Stimulated activated memory B cell treated with anti-CD40 and anti-IgM and Interleukin-4, amounts not matched to agents 10 μg/mL and 1 μg/mL and 100 μg/mL, for 72 hours (primary cell): Measurements from ENCODE around the gene TP53I11.

Experiments
- ATAC-seq: fragments of 150-1000 bp; cut with Tn5 transposase; 2 replicates; pipeline ENCODE4 v1.10.0; 2021
- H3K27ac Mint-ChIP-seq: one replicate; pipeline ENCODE4 v1.8.0; 2022; ENCODE audit warnings: mild to moderate bottlenecking, mixed read lengths
- H3K27me3 Mint-ChIP-seq: one replicate; pipeline ENCODE4 v1.8.0; 2022; ENCODE audit warnings: mixed read lengths
- H3K36me3 Mint-ChIP-seq: one replicate; pipeline ENCODE4 v1.8.0; 2022; ENCODE audit warnings: mixed read lengths
- H3K4me1 Mint-ChIP-seq: one replicate; pipeline ENCODE4 v1.8.0; 2022; ENCODE audit warnings: mixed read lengths
- H3K4me3 Mint-ChIP-seq: one replicate; pipeline ENCODE4 v1.8.0; 2022; ENCODE audit warnings: mild to moderate bottlenecking, moderate library complexity, mixed read lengths
- H3K9me3 Mint-ChIP-seq: one replicate; pipeline ENCODE4 v1.8.0; 2022; ENCODE audit warnings: mixed read lengths

Gene TP53I11

DNA sequence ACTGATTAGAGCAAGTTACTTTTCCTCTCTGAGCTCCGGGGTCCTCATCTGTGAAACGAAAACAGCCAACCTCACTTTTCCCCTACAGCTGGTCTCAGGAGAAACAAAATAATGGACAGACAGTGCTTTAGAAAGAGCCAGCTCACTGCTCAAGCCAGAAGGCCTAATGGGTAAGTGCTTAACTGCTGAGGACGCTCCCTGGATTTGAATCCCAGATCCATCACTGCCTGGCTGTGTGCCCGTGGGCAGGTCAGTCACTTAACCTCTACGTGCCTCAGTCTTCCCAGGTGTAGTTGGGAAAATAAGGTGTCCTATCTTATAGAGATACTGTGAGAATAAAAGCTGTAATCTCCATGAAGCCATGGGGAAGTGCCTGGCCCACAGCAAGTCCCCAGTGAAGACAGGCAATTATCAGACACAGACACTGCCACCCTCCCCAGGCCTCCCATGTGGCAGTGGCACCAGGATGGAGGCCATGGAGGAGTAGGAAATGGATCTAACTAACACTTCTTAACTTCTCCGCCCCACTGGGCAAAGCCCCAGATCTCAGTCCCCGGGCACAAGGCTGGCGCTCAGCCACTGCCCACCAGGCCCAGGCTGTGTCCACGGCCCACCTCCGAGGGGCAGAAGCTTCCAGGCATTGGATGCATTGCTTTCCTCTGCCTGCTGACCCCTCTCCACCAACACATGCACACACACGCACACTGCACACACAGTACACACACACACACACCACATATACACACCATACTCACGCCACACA, 9.2 kb downstream of the TP53I11 start:
- peak overlapping the region; percentile 93 for H3K27ac Mint-ChIP-seq
- H3K9me3 Mint-ChIP-seq = no peaks in the 10 kb centered on the region
- peak overlapping the region; percentile 4 for H3K4me3 Mint-ChIP-seq
- H3K27me3 Mint-ChIP-seq = no peaks in the 10 kb centered on the region
- H3K36me3 Mint-ChIP-seq = peaks cover 43% of the 10 kb centered on the region
- ATAC-seq = no peak
- H3K4me1 Mint-ChIP-seq = peaks cover 75% of the 10 kb centered on the region

- Mint-ChIP-seq H3K9me3 (no peaks in the 10 kb centered on the region), H3K4me1 (peaks cover 73% of the 10 kb centered on the region), H3K4me3 (no peak overlapping the region), H3K27ac (peak overlapping the region; percentile 93), H3K36me3 (peaks cover 44% of the 10 kb centered on the region), H3K27me3 (no peaks in the 10 kb centered on the region)
- ATAC-seq = no peak
These were observed 9.8 kb downstream of the TP53I11 start for GRCh38 chr11:44940835-44941234.

GRCh38 chr11:44940404-44940803, 10.3 kb downstream of the TP53I11 start:
- Mint-ChIP-seq H3K27me3 (no peaks in the 10 kb centered on the region), H3K4me3 (no peak overlapping the region)

DNA sequence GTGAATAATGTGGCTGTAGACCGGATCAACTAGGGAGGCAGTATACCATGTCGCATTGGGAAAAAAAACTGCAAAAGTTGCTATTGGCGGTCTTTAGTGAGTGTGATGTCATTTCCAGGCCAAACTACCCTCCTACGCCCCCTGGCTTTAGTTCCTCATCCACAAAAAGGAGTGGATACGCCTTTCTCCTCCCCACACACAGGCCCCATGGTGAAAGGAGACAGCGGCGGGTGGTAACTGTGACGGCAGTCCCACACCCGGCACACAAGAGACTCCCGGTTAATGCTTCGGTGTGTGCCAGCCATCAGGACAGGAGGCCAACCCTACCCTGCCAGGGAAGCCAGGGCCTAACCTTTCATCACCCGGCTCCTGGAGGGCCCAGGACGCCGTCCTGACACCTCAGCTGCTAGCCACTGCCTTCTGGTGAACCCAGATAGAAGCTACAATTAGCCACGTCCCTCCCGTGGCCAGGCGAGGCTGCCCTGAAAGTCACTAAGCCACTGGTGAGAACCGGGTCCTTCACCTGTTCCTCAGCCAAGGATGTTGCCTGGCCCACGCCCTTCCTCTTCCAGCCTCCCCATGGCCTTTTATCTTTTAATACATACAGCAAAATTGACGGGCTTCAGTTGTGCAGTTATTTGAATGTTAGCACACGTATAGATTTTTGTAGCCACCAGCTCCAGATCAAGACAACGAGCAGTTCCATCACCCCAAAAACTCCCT, 10.8 kb downstream of the TP53I11 start:
- Mint-ChIP-seq H3K9me3 (no peaks in the 10 kb centered on the region), H3K36me3 (peaks cover 52% of the 10 kb centered on the region), H3K27me3 (no peaks in the 10 kb centered on the region), H3K27ac (peak overlapping the region; percentile 15), H3K4me3 (no peak overlapping the region), H3K4me1 (peaks cover 63% of the 10 kb centered on the region)
- ATAC-seq = no peak

More at GRCh38 chr11:44940404-44940803, 10.3 kb downstream of the TP53I11 start:
- Mint-ChIP-seq H3K9me3 (no peaks in the 10 kb centered on the region), H3K27ac (peak overlapping the region; percentile 15), H3K4me1 (peaks cover 68% of the 10 kb centered on the region), H3K36me3 (peaks cover 48% of the 10 kb centered on the region)
- ATAC-seq = no peak

GRCh38 chr11:44938066-44938691, 12.5 kb downstream of the TP53I11 start:
- Mint-ChIP-seq H3K4me1 (peaks cover 46% of the 10 kb centered on the region), H3K27me3 (no peaks in the 10 kb centered on the region), H3K9me3 (no peaks in the 10 kb centered on the region), H3K36me3 (peaks cover 60% of the 10 kb centered on the region), H3K27ac (no peak overlapping the region), H3K4me3 (no peak overlapping the region)
- ATAC-seq = no peak

- ATAC-seq = no peak
- Mint-ChIP-seq H3K27me3 (no peaks in the 10 kb centered on the region), H3K4me3 (no peak overlapping the region), H3K27ac (peak overlapping the region; percentile 54), H3K9me3 (no peaks in the 10 kb centered on the region), H3K4me1 (peaks cover 35% of the 10 kb centered on the region), H3K36me3 (peaks cover 62% of the 10 kb centered on the region)
These were observed 13.6 kb downstream of the TP53I11 start for GRCh38 chr11:44936951-44937543.

DNA sequence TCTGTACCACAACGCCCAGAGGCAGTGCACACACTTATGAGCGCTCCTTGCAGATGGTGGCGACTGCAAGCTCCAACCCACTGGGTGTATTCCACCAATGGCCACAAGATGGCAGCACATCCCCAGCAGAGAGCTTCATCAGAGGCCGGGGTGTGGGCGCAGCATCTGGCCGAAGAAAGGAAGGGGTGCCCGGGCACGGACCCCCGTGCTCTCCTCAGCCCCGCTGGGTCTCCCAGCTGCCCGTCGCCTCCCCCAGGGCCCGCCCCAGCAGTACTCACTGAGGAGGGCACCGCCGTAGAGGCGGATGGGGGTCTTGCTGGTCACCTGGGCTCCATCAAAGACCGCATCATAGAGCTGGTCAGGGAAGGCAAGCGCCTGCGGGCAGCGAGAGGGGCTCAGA, 14.2 kb downstream of the TP53I11 start:
- no peaks in the 10 kb centered on the region for H3K9me3 Mint-ChIP-seq
- peaks cover 58% of the 10 kb centered on the region for H3K36me3 Mint-ChIP-seq
- peak overlapping the region; percentile 54 for H3K27ac Mint-ChIP-seq
- H3K4me1 Mint-ChIP-seq = peaks cover 30% of the 10 kb centered on the region
- ATAC-seq = peak; percentile 85
- no peaks in the 10 kb centered on the region for H3K27me3 Mint-ChIP-seq
- no peak overlapping the region for H3K4me3 Mint-ChIP-seq

DNA sequence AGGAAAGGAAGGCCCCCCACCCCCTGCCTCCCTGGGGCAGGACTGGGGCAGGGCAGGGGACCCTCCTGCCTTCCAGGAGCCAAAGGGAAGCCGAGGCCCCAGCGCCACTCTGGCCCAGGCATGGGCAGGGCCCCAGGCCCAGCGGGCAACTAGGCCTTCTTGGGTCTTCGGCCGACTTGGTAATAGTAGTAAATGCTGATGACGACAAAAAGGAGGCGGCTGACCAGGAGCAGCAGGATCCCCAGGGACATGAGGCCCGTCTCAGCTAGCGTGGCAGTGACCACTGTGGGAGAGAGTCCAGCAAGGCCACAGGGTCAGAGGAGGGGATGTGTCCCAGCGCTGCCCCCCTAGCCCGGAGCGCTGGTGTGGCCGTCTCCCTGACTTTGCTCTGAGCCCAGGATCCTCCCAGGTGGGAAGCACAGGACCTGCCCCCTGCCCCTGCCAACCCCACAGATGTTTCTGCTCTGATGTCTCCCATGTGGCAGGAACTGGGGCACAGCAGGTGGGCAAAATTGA, 15.9 kb downstream of the TP53I11 start:
- Mint-ChIP-seq H3K9me3 (no peaks in the 10 kb centered on the region), H3K27ac (no peak overlapping the region), H3K27me3 (no peaks in the 10 kb centered on the region), H3K4me1 (peaks cover 12% of the 10 kb centered on the region), H3K4me3 (no peak overlapping the region), H3K36me3 (peaks cover 43% of the 10 kb centered on the region)
- ATAC-seq = no peak

GRCh38 chr11:44934110-44934509, 16.6 kb downstream of the TP53I11 start:
- Mint-ChIP-seq H3K27ac (no peak overlapping the region), H3K36me3 (peaks cover 43% of the 10 kb centered on the region), H3K4me3 (no peak overlapping the region), H3K9me3 (no peaks in the 10 kb centered on the region), H3K27me3 (no peaks in the 10 kb centered on the region), H3K4me1 (peaks cover 10% of the 10 kb centered on the region)
- ATAC-seq = no peak

DNA sequence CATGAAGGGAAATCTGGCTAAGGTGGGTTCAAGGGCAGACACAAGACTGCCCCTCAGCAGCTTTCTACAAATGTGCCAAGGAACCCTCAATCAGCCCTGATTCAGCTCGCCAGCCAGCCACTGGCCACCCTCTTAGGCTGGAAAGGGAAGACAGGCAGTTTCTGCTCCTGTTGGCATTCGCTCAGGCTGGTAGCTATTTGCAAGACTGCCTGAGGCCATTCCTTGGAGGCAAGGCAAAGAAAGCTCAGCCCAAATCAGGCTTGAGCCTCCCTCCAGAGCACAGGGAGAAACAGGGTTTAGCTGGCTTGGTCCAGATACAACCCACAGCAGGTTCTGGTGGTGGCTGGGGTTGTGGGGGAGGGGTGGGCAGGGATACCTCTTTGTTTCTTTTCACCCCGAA, 19.2 kb downstream of the TP53I11 start:
- H3K36me3 Mint-ChIP-seq = peaks cover 37% of the 10 kb centered on the region
- H3K27ac Mint-ChIP-seq = no peak overlapping the region
- no peak for ATAC-seq
- peaks cover 13% of the 10 kb centered on the region for H3K4me1 Mint-ChIP-seq
- no peak overlapping the region for H3K4me3 Mint-ChIP-seq
- peaks cover 8% of the 10 kb centered on the region for H3K27me3 Mint-ChIP-seq
- no peaks in the 10 kb centered on the region for H3K9me3 Mint-ChIP-seq

DNA sequence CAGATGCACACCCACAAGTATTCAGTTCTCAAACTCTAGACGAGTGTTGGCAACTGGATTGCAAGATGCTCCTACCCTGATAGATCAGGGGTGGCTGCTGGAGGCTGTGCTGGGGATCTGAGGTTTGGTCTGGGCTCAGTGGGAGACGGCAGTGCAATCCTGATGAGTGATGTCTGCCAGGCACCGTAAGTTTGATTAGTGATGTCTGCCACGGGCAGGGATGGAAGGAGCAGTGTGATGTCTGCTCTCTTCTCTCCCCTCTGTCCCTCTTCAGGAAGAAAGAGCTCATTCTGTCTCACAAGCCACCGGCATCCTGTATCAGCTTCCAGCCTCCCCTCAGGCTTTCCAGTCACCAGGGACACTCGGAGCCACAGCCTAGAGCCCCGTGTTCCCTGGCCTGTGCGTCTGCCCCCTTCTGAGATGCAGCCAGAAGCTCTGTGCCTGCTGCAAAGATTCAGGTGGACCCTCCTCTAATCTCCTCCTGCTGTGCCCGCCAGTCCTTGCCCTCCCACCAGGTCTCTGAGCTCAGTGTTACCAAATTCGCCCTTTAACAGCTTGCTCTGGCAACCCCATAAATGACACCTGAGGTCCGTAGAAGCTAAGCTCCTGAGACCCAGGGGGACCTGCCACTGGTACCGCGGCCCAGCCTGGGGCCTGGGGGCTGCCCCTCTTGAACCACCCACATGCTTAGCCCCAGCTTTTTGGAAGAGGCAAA, 19.9 kb downstream of the TP53I11 start:
- no peaks in the 10 kb centered on the region for H3K9me3 Mint-ChIP-seq

DNA sequence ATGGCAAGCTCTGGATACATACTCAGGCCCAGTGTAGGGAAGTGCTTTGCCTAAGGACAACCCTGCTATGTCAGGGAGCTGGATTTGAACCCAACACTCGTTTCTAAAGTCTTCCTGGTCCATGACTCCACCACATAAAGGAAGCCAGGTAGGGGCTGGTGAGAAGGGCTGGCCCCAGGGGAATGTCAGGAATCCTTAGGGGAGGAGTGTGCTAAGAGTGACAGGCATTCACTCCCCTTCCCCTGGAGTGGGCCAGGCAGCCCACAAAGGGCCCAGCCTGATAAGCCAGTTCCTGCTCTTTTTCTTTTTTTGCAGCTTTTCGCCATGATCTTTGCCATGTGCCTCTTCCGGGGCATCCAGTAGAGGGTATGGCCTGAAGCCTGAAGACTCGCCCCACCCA, 21.9 kb downstream of the TP53I11 start:
- peaks cover 9% of the 10 kb centered on the region for H3K4me1 Mint-ChIP-seq
- H3K27ac Mint-ChIP-seq = no peak overlapping the region
- H3K27me3 Mint-ChIP-seq = peaks cover 8% of the 10 kb centered on the region
- peaks cover 13% of the 10 kb centered on the region for H3K36me3 Mint-ChIP-seq
- no peak overlapping the region for H3K4me3 Mint-ChIP-seq
- ATAC-seq = no peak
- H3K9me3 Mint-ChIP-seq = no peaks in the 10 kb centered on the region

More for the DNA sequence above, 19.9 kb downstream of the TP53I11 start:
- ATAC-seq = no peak
- Mint-ChIP-seq H3K4me3 (no peak overlapping the region), H3K36me3 (peaks cover 30% of the 10 kb centered on the region), H3K27ac (no peak overlapping the region), H3K4me1 (peaks cover 9% of the 10 kb centered on the region), H3K27me3 (peaks cover 8% of the 10 kb centered on the region)

GRCh38 chr11:44928144-44928543, 22.5 kb downstream of the TP53I11 start:
- H3K4me1 Mint-ChIP-seq = peaks cover 9% of the 10 kb centered on the region
- H3K27ac Mint-ChIP-seq = no peak overlapping the region
- peaks cover 8% of the 10 kb centered on the region for H3K27me3 Mint-ChIP-seq
- ATAC-seq = no peak
- H3K9me3 Mint-ChIP-seq = no peaks in the 10 kb centered on the region
- no peak overlapping the region for H3K4me3 Mint-ChIP-seq
- H3K36me3 Mint-ChIP-seq = peaks cover 7% of the 10 kb centered on the region

GRCh38 chr11:44927174-44927661, 23.5 kb downstream of the TP53I11 start:
- no peak overlapping the region for H3K27ac Mint-ChIP-seq

More at GRCh38 chr11:44927174-44927661, 23.5 kb downstream of the TP53I11 start:
- ATAC-seq = peak; percentile 55
- Mint-ChIP-seq H3K4me1 (peaks cover 9% of the 10 kb centered on the region), H3K4me3 (no peak overlapping the region), H3K27me3 (peaks cover 8% of the 10 kb centered on the region), H3K36me3 (no peaks in the 10 kb centered on the region), H3K9me3 (no peaks in the 10 kb centered on the region)
